HCT116 (cell line): ENCODE measurements around the gene NECAB3.

Experiments
- CTCF ChIP-seq, 3 experiments: fragments of 200-600 bp in 1 of 3; sonication (generic) in 1 of 3; IDR thresholded peaks in 2 of 3; conservative IDR thresholded peaks in 1 of 3; 2 replicates each; pipeline ENCODE4 v1.5.1; 2012 to 2017; ENCODE audit warnings: low read depth in 2 of 3, low read length in 2 of 3, antibody characterized with exemption in 1 of 3, borderline replicate concordance in 1 of 3, control low read depth in 1 of 3, mild to moderate bottlenecking in 1 of 3, mixed read lengths in 1 of 3, mixed run types in 1 of 3, moderate library complexity in 1 of 3; ENCODE audit not compliant: insufficient read depth in 1 of 3
- EZH2 ChIP-seq: fragments of 200-600 bp; sonication (generic); IDR thresholded peaks from 2 replicates; pipeline ENCODE4 v1.6.1; 2017; ENCODE audit warnings: antibody characterized with exemption, mixed run types
- FOSL1 ChIP-seq: IDR thresholded peaks from 2 replicates; pipeline ENCODE4 v1.6.1; 2012; ENCODE audit warnings: low read depth
- POLR2A ChIP-seq: IDR thresholded peaks from 2 replicates; pipeline ENCODE4 v1.7.0; 2011; ENCODE audit warnings: borderline replicate concordance; ENCODE audit not compliant: insufficient read depth, insufficient read length; ENCODE audit errors: extremely low read depth
- POLR2AphosphoS5 ChIP-seq: IDR thresholded peaks from 2 replicates; pipeline ENCODE4 v1.6.1; 2011; ENCODE audit warnings: mild to moderate bottlenecking, low read depth, low read length, moderate library complexity

- no peak for TF ChIP-seq EZH2
- no peak for TF ChIP-seq CTCF (IDR thresholded peaks at IDR 0.05 in 2 of 3, conservative IDR thresholded peaks at IDR 0.05 in 1 of 3; ENCODE audit: borderline replicate concordance in 1 of 3, insufficient read depth in 1 of 3, low read depth in 2 of 3, low read length in 2 of 3)
- no peak for TF ChIP-seq FOSL1
- no peak for TF ChIP-seq POLR2A
- no peak for TF ChIP-seq POLR2AphosphoS5
These were observed 15.3 kb upstream of the NECAB3 start for GRCh38 chr20:33689493-33689892.
